ENCODE measurements around the gene RAB22A. TPM values are rescaled to one million over a fixed set of nuclear protein-coding genes. Genes with fewer than 3 reads are reported as not detected.
A peak's percentile ranks its signal among the peaks of the same experiment; 100 is the strongest.
"Not testable (repeated sequence)": the region's sequence is repeated elsewhere in the genome, so short reads cannot be mapped to it uniquely, and the experiment has no call there.

Gene RAB22A
- total RNA-seq, 4 donors from 2014 or later = 16.7 to 26.2 (median 20.8) TPM

GRCh38 chr20:58406422-58407001 is 97.0 kb downstream of the RAB22A start:
- Histone ChIP-seq H3K27ac (peak overlapping the region in 1 of 4 donors; percentile 30), H3K4me3 (no peak overlapping the region), H3K27me3 (peaks cover 0 to 2% of the 10 kb centered on the region in 2 donors), H3K9me3 (no peaks in the 10 kb centered on the region), H3K36me3 (no peaks in the 10 kb centered on the region), H3K4me1 (peaks cover 0 to 71% (median 30%) of the 10 kb centered on the region in 4 donors)
- WGBS, 2 donors = 67 to 73% methylated on average over 4 of the region's 4 CpGs
- DNase-seq (ENCODE audit: low spot score in 2 of 2) = no peak
- TF ChIP-seq EP300 (IDR thresholded peaks at IDR 0.05) = no peak
- no peak for TF ChIP-seq CTCF (IDR thresholded peaks at IDR 0.05)

DNA sequence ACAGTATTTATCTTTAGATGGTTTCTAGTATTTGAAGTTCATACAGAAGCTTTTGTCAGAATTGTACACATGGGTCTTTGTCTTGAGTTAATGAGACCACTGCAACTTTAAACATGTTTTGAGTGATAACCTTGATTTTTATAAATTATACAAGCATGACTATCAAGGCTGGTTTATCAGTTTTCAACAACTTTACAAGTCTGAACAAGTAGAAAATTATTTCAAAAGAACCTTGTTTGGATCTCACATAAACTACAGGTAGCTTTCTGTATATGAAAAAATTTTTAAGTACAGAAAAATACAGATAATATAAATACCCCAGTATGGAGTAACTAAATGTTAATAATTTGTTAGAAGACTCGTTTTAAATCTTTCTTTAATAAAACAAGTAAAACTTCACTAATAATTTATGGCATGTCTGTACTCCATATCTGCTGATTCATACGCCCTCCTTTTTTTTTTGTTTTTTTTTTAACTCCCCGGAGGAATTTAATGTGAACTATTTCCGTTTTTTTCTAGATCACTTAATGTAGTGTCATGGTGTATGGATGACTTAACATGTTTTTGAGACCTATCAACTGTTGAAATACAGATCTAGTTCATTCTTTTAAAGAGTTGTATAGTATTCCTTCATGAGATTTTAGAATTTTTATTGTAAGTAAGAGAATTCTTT is 97.8 kb downstream of the RAB22A start:
- Histone ChIP-seq H3K4me3 (no peak overlapping the region), H3K27me3 (peaks cover 0 to 2% of the 10 kb centered on the region in 2 donors), H3K4me1 (peaks cover 0 to 69% (median 30%) of the 10 kb centered on the region in 4 donors), H3K36me3 (no peaks in the 10 kb centered on the region), H3K27ac (peak overlapping the region in 2 of 4 donors; percentile 20 to 64), H3K9me3 (no peaks in the 10 kb centered on the region)
- TF ChIP-seq EP300 (IDR thresholded peaks at IDR 0.05) (no peak), CTCF (IDR thresholded peaks at IDR 0.05) (no peak), POLR2A (IDR thresholded peaks at IDR 0.05) (no peak)
- 48 to 50% methylated on average over 4 of the region's 4 CpGs for WGBS, 2 donors
- DNase-seq (ENCODE audit: low spot score in 2 of 2) = no peak

GRCh38 chr20:58407966-58408557 is 98.5 kb downstream of the RAB22A start:
- WGBS, 2 donors = 30 to 46% methylated on average over 2 of the region's 2 CpGs
- Histone ChIP-seq H3K27ac (peak overlapping the region in 3 of 4 donors; percentile 20 to 64 (median 45)), H3K9me3 (no peaks in the 10 kb centered on the region), H3K4me1 (peaks cover 0 to 69% (median 24%) of the 10 kb centered on the region in 4 donors), H3K36me3 (no peaks in the 10 kb centered on the region), H3K27me3 (peaks cover 0 to 2% of the 10 kb centered on the region in 2 donors), H3K4me3 (no peak overlapping the region)
- no peak for DNase-seq (ENCODE audit: low spot score in 2 of 2)
- no peak for TF ChIP-seq CTCF (IDR thresholded peaks at IDR 0.05)
- no peak for TF ChIP-seq EP300 (IDR thresholded peaks at IDR 0.05)
- TF ChIP-seq POLR2A (IDR thresholded peaks at IDR 0.05) = no peak

GRCh38 chr20:58408603-58409246 is 99.2 kb downstream of the RAB22A start:
- 21 to 24% methylated on average over 3 of the region's 3 CpGs for WGBS, 2 donors
- peaks cover 0 to 67% (median 22%) of the 10 kb centered on the region in 4 donors for H3K4me1 ChIP-seq
- peak in 1 of 2 donors; percentile 17 for TF ChIP-seq EP300 (IDR thresholded peaks at IDR 0.05)
- TF ChIP-seq POLR2A (IDR thresholded peaks at IDR 0.05) = no peak

GRCh38 chr20:58414216-58414615 is 104.7 kb downstream of the RAB22A start:
- WGBS, 2 donors = 93% methylated on average over 3 of the region's 35 CpGs; no CpG with 5 or more reads in 1 of the 2 donors
- not testable (repeated sequence) for H3K9me3 ChIP-seq; H3K27ac ChIP-seq; H3K36me3 ChIP-seq; H3K27me3 ChIP-seq; DNase-seq (ENCODE audit: low spot score in 2 of 2); H3K4me3 ChIP-seq
- H3K4me1 ChIP-seq = peaks cover 0 to 31% (median 8%) of the 10 kb centered on the region in 4 donors

More at GRCh38 chr20:58408603-58409246, 99.2 kb downstream of the RAB22A start:
- Histone ChIP-seq H3K9me3 (no peaks in the 10 kb centered on the region), H3K36me3 (no peaks in the 10 kb centered on the region), H3K4me3 (no peak overlapping the region), H3K27ac (peak overlapping the region in 3 of 4 donors; percentile 30 to 64 (median 45)), H3K27me3 (peaks cover 0 to 2% of the 10 kb centered on the region in 2 donors)
- no peak for DNase-seq (ENCODE audit: low spot score in 2 of 2)

DNA sequence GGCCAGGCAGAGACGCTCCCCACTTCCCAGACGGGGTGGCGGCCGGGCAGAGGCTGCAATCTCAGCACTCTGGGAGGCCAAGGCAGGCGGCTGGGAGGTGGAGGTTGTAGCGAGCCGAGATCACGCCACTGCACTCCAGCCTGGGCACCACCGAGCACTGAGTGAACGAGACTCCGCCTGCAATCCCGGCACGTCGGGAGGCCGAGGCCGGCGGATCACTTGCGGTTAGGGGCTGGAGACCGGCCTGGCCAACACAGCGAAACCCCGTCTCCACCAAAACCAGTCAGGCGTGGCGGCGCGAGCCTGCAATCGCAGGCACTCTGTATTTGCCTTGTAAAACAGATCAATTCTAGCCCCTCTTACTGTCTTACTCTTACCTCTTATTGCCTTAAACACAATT is 105.3 kb downstream of the RAB22A start:
- not testable (repeated sequence) for DNase-seq (ENCODE audit: low spot score in 2 of 2); H3K4me3 ChIP-seq; H3K27me3 ChIP-seq; H3K9me3 ChIP-seq; H3K27ac ChIP-seq
- WGBS, 2 donors = 95 to 100% methylated on average over 13 to 21 of the region's 26 CpGs
- Histone ChIP-seq H3K36me3 (peaks cover 0 to 14% (median 0%) of the 10 kb centered on the region in 3 donors), H3K4me1 (peaks cover 0 to 25% (median 4%) of the 10 kb centered on the region in 4 donors)

Data from tibial nerve (tissue), 4 donors.